MM.1S (cell line): ENCODE results near the gene PIEZO2.

Source experiments
- DNase-seq: peaks from one replicate; pipeline ENCODE4 v3.0.0-alpha.2; 2015
- H2AFZ ChIP-seq: fragments of 300-600 bp; sonication (generic); 2 replicates; pipeline ENCODE4 v1.6.0; 2016; ENCODE audit warnings: antibody characterized with exemption, low read length
- H3F3A ChIP-seq: fragments of 300-600 bp; sonication (generic); 2 replicates; pipeline ENCODE4 v1.6.1; 2016; ENCODE audit warnings: mild to moderate bottlenecking, antibody characterized with exemption, low read length, moderate library complexity, mixed read lengths; ENCODE audit not compliant: insufficient read depth
- H3K27ac ChIP-seq: fragments of 300-600 bp; sonication (generic); 2 replicates; pipeline ENCODE4 v1.5.1; 2016; ENCODE audit warnings: mild to moderate bottlenecking, low read length
- H3K27me3 ChIP-seq: fragments of 300-600 bp; sonication (generic); replicated peaks from 2 replicates; pipeline ENCODE4 v1.6.0; 2016; ENCODE audit warnings: low read length; ENCODE audit not compliant: insufficient read depth
- H3K36me3 ChIP-seq: fragments of 300-600 bp; sonication (generic); replicated peaks from 2 replicates; pipeline ENCODE4 v1.6.1; 2016; ENCODE audit warnings: mild to moderate bottlenecking, low read length, mixed read lengths; ENCODE audit not compliant: insufficient read depth
- H3K4me1 ChIP-seq: fragments of 300-600 bp; sonication (generic); 2 replicates; pipeline ENCODE4 v1.6.1; 2016; ENCODE audit warnings: low read length, mixed read lengths
- H3K4me2 ChIP-seq: fragments of 300-600 bp; sonication (generic); 2 replicates; pipeline ENCODE4 v1.6.0; 2016; ENCODE audit warnings: low read depth, low read length
- H3K4me3 ChIP-seq: fragments of 300-600 bp; sonication (generic); 2 replicates; pipeline ENCODE4 v1.5.1; 2016; ENCODE audit warnings: low read length, mixed read lengths
- H3K79me2 ChIP-seq: fragments of 300-600 bp; sonication (generic); 2 replicates; pipeline ENCODE4 v1.6.1; 2016; ENCODE audit warnings: mixed run types, low read length, mixed read lengths
- H3K9ac ChIP-seq: fragments of 300-600 bp; sonication (generic); 2 replicates; pipeline ENCODE4 v1.6.1; 2016; ENCODE audit warnings: low read length, mixed read lengths
- H3K9me2 ChIP-seq: fragments of 300-600 bp; sonication (generic); replicated peaks from 2 replicates; pipeline ENCODE4 v1.6.1; 2016; ENCODE audit warnings: mild to moderate bottlenecking, low read length, mixed read lengths; ENCODE audit not compliant: insufficient read depth
- H3K9me3 ChIP-seq: fragments of 300-600 bp; sonication (generic); replicated peaks from 2 replicates; pipeline ENCODE4 v1.6.1; 2016; ENCODE audit warnings: mild to moderate bottlenecking, low read length, mixed read lengths; ENCODE audit not compliant: insufficient read depth
- H4K20me1 ChIP-seq: fragments of 300-600 bp; sonication (generic); 2 replicates; pipeline ENCODE4 v1.6.1; 2016; ENCODE audit warnings: mild to moderate bottlenecking, low read length, moderate library complexity, mixed read lengths; ENCODE audit not compliant: insufficient read depth
- EZH2 ChIP-seq: fragments of 300-600 bp; sonication (generic); optimal IDR thresholded peaks from 2 replicates; pipeline ENCODE3; 2017; ENCODE audit warnings: low read depth, mild to moderate bottlenecking, antibody characterized with exemption, low read length, mixed read lengths
- EZH2phosphoT487 ChIP-seq: fragments of 300-600 bp; sonication (generic); IDR thresholded peaks from 2 replicates; pipeline ENCODE4 v1.6.1; 2018; ENCODE audit warnings: antibody characterized with exemption, low read length
- TF ChIP-seq, protein P1 (sequence below): fragments of 300-600 bp; sonication (generic); IDR thresholded peaks from 2 replicates; pipeline ENCODE4 v1.5.1; 2016; ENCODE audit warnings: antibody characterized with exemption, low read length, mixed read lengths

The PIEZO2 gene

GRCh38 chr18:10950876-10951630, 198.3 kb downstream of the PIEZO2 start:
- H3K4me2 ChIP-seq = peak overlapping the region; percentile 58
- H4K20me1 ChIP-seq = no peaks in the 10 kb centered on the region
- H3K9me2 ChIP-seq = no peaks in the 10 kb centered on the region
- TF ChIP-seq EZH2phosphoT487 (no peak), EZH2 (no peak)
- TF ChIP-seq, protein P1, sequence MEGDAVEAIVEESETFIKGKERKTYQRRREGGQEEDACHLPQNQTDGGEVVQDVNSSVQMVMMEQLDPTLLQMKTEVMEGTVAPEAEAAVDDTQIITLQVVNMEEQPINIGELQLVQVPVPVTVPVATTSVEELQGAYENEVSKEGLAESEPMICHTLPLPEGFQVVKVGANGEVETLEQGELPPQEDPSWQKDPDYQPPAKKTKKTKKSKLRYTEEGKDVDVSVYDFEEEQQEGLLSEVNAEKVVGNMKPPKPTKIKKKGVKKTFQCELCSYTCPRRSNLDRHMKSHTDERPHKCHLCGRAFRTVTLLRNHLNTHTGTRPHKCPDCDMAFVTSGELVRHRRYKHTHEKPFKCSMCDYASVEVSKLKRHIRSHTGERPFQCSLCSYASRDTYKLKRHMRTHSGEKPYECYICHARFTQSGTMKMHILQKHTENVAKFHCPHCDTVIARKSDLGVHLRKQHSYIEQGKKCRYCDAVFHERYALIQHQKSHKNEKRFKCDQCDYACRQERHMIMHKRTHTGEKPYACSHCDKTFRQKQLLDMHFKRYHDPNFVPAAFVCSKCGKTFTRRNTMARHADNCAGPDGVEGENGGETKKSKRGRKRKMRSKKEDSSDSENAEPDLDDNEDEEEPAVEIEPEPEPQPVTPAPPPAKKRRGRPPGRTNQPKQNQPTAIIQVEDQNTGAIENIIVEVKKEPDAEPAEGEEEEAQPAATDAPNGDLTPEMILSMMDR = no peak
- H3K9me3 ChIP-seq = no peaks in the 10 kb centered on the region
- no peaks in the 10 kb centered on the region for H3K27me3 ChIP-seq
- peaks cover 51% of the 10 kb centered on the region for H3K4me1 ChIP-seq
- H3K79me2 ChIP-seq = no peaks in the 10 kb centered on the region
- peaks cover 36% of the 10 kb centered on the region for H3F3A ChIP-seq
- peak overlapping the region; percentile 59 for H3K9ac ChIP-seq
- DNase-seq = peak; percentile 92
- peak overlapping the region; percentile 95 for H3K27ac ChIP-seq
- no peaks in the 10 kb centered on the region for H3K36me3 ChIP-seq
- H2AFZ ChIP-seq = peak overlapping the region; percentile 36; the same call in 1 of the 2 replicates
- peak overlapping the region; percentile 38 for H3K4me3 ChIP-seq

DNA sequence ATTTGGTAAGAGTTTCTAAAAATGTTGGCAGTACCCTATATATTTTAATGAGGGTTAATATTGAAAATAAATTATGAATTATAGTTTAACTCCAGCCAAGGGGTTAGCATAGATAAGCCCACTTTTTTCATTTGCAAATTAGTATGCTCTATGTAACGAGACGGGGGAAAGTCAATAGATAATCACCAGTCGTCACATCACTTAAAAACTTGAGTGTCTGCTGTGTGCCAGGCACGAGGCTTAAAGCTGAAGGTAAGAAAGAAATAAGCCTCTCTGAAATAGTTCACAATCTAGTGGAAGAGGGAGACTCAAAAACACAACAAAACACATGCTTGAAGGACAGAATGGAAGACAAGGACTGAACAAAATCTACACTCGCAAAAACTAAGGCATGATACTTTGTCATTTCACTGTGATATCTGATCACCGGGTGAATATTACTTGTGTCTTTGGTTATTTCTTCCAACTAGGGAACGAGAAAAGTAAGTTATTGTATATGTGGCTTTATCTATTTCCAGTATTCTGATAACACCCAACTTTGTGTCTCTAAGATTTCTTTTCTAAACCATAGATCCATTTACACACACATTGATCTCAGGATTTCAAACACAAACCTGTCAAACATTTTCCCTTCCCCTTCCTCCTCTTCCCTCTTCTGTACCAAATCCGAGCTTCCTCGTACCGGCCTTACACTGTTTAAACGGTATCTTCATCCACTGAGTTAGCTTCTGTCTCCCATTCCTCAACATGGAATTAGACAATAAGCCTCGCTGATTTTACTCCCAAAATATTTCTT, 199.1 kb downstream of the PIEZO2 start:
- Histone ChIP-seq H3K36me3 (no peaks in the 10 kb centered on the region), H3K27ac (peak overlapping the region; percentile 95), H3K27me3 (no peaks in the 10 kb centered on the region), H3K79me2 (no peaks in the 10 kb centered on the region), H3K4me2 (peak overlapping the region; percentile 58), H3K9me3 (no peaks in the 10 kb centered on the region), H4K20me1 (no peaks in the 10 kb centered on the region), H3F3A (peaks cover 36% of the 10 kb centered on the region), H3K9ac (peak overlapping the region; percentile 59), H3K9me2 (no peaks in the 10 kb centered on the region), H2AFZ (peak overlapping the region; percentile 36; the same call in 1 of the 2 replicates), H3K4me1 (peaks cover 51% of the 10 kb centered on the region), H3K4me3 (peak overlapping the region; percentile 38)
- TF ChIP-seq, protein P1 = no peak
- TF ChIP-seq EZH2phosphoT487 (no peak), EZH2 (no peak)
- DNase-seq = no peak

- Histone ChIP-seq H3K36me3 (no peaks in the 10 kb centered on the region), H3K27ac (peak overlapping the region; percentile 95; the same call in 1 of the 2 replicates), H2AFZ (no peak overlapping the region), H4K20me1 (no peaks in the 10 kb centered on the region), H3K79me2 (no peaks in the 10 kb centered on the region), H3K9me2 (no peaks in the 10 kb centered on the region), H3K9me3 (no peaks in the 10 kb centered on the region), H3K4me2 (peak overlapping the region; percentile 58; the same call in 1 of the 2 replicates), H3K4me3 (no peak overlapping the region), H3F3A (peaks cover 36% of the 10 kb centered on the region), H3K4me1 (peaks cover 50% of the 10 kb centered on the region), H3K27me3 (no peaks in the 10 kb centered on the region), H3K9ac (no peak overlapping the region)
- TF ChIP-seq EZH2phosphoT487 (no peak), EZH2 (no peak)
- DNase-seq = no peak
Observed at GRCh38 chr18:10949655-10950054, 199.7 kb downstream of the PIEZO2 start.
